ENCODE results near the gene HAO1.

DNA sequence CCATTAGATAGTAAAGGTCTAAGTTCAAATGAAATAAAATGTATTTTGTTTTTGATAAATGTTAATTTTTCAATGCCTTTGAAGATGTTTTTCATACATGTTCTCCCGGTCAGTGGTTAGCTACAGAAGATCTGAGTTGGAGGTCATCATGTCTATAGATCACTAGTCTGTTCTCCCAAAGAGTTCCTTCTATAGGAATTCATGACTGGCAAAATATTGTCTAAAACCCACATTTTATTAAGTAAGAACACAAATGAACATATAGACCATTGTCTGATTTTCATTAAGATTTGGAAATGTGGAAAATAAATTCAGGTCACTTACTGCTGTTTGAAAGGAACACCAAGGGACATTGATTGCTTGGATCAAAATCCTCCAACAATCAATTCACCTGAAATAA, 23.6 kb downstream of the HAO1 start:
- TF ChIP-seq, protein P1, sequence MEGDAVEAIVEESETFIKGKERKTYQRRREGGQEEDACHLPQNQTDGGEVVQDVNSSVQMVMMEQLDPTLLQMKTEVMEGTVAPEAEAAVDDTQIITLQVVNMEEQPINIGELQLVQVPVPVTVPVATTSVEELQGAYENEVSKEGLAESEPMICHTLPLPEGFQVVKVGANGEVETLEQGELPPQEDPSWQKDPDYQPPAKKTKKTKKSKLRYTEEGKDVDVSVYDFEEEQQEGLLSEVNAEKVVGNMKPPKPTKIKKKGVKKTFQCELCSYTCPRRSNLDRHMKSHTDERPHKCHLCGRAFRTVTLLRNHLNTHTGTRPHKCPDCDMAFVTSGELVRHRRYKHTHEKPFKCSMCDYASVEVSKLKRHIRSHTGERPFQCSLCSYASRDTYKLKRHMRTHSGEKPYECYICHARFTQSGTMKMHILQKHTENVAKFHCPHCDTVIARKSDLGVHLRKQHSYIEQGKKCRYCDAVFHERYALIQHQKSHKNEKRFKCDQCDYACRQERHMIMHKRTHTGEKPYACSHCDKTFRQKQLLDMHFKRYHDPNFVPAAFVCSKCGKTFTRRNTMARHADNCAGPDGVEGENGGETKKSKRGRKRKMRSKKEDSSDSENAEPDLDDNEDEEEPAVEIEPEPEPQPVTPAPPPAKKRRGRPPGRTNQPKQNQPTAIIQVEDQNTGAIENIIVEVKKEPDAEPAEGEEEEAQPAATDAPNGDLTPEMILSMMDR (conservative IDR thresholded peaks at IDR 0.05; ENCODE audit: low read length), result no peak
- no peak for TF ChIP-seq EZH2phosphoT487 (IDR thresholded peaks at IDR 0.05; ENCODE audit: borderline replicate concordance)

All from Loucy (cell line).